Choroid plexus epithelial cell (primary cell): ENCODE measurements around the gene SPNS3.

ENCODE experiments used
- DNase-seq: peaks from one replicate; pipeline ENCODE4 v3.0.0-alpha.2; 2010; ENCODE audit warnings: low read depth
- H3K4me3 ChIP-seq: 2 replicates; pipeline ENCODE4 v1.5.1; 2011; ENCODE audit warnings: low read depth, mild to moderate bottlenecking, control low read depth, low read length, moderate library complexity
- TF ChIP-seq, protein P1 (sequence below): conservative IDR thresholded peaks from 2 replicates; pipeline ENCODE4 v1.5.1; 2011; ENCODE audit warnings: low read depth, mild to moderate bottlenecking, control low read depth, inconsistent platforms, low read length, moderate library complexity

SPNS3 gene

DNA sequence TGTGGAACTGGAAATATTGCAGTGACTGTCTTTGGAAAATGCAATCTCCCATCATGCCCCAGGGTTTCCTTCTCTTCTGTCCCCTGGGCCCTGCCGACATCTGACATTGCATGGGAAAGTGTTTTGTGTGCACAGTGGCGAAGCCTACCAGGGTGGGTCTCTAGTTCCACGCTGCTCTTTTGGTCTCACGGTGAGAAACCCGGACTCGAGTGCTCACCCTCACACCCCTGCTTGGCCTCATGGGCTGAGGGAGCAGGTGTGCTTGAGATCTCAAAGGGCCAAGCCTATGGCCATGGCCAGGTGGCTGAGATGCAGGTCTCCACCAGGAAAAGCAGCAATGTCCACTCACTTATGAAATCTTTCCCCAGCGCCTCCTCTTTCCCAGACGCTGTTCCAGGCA lies 32.0 kb downstream of the SPNS3 start:
- no peak for DNase-seq
- H3K4me3 ChIP-seq, result no peak overlapping the region
- TF ChIP-seq, protein P1, sequence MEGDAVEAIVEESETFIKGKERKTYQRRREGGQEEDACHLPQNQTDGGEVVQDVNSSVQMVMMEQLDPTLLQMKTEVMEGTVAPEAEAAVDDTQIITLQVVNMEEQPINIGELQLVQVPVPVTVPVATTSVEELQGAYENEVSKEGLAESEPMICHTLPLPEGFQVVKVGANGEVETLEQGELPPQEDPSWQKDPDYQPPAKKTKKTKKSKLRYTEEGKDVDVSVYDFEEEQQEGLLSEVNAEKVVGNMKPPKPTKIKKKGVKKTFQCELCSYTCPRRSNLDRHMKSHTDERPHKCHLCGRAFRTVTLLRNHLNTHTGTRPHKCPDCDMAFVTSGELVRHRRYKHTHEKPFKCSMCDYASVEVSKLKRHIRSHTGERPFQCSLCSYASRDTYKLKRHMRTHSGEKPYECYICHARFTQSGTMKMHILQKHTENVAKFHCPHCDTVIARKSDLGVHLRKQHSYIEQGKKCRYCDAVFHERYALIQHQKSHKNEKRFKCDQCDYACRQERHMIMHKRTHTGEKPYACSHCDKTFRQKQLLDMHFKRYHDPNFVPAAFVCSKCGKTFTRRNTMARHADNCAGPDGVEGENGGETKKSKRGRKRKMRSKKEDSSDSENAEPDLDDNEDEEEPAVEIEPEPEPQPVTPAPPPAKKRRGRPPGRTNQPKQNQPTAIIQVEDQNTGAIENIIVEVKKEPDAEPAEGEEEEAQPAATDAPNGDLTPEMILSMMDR, result no peak

DNA sequence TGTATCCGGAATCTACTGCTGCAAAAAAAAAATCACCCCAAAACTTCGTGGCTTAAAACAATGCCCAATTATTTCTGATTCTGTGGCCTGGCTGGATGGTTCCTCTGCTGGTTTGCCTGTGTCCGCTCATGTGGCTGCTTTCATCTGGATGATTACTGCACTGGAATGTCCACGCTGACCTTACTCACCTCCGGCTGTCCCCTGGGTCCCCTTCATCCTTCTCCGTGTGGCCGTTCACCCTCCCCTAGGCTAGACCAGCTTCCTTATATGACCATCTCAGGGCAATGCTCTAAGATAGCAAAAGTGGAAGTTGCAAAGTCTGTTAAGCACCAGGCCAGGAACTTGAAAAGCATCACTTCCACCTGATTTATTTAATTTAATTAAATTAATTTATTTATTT lies 33.5 kb downstream of the SPNS3 start:
- H3K4me3 ChIP-seq, result no peak overlapping the region
- DNase-seq, result no peak
- TF ChIP-seq, protein P1, result no peak

DNA sequence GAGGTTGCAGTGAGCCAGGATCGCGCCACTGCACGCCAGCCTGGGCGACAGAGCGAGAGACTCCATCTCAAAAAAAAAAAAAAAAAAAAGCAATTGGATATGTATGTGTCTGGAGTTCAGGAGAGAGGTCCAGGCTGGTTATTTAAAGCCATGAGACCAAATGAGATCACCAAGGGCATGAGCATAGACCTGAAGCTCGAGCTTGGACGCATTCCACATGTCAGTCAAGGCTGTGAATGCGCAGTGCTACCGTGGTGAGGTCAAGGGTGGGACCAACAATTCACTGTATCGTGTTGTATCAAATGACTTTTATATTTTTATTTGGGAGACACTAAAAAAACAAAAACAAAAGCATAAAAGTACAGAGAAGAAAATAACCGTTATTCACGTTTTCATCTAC lies 35.8 kb downstream of the SPNS3 start:
- TF ChIP-seq, protein P1, result no peak
- H3K4me3 ChIP-seq, result no peak overlapping the region
- no peak for DNase-seq

DNA sequence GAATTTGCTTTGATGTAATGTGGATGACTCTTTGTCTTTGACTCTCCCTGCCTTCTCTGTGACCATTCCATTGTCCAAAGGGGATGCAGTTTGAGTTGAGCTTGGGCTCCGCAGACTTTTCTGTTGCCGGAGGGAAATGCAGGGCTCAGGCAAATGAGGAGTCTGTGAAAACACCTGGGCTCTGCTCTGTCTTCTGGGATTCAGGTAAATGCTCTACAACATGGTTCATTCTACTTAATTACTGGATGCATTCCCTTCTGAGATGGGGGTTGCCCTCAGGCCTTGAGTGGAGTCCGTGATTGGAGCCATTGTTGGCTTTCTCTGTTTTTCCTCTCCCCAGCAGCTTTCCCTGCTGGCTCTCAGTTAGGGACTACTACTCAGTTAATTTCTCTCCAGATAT lies 38.5 kb downstream of the SPNS3 start:
- TF ChIP-seq, protein P1, result no peak
- no peak for DNase-seq
- no peak overlapping the region for H3K4me3 ChIP-seq

DNA sequence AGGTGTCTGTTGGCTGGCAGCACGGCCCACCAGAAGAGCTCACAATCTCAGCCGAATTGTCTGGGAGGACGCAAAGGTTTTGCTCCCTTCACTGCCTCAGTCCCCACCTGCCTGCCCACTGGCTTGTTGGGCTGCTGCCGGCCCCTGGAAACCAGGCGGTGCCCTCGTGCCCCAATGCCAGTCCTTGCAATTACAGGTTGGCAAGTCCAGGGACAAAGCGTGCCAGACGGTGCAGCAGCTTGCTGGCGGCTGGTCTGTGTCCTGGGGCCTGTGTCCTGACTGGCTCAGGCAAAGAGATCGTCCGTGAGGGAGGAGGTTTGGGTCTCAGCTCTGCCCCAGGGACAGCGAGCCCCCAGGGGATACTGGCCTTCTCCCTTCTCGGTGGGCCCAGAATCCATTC lies 40.4 kb downstream of the SPNS3 start:
- TF ChIP-seq, protein P1, result no peak
- DNase-seq, result no peak
- H3K4me3 ChIP-seq, result no peak overlapping the region

DNA sequence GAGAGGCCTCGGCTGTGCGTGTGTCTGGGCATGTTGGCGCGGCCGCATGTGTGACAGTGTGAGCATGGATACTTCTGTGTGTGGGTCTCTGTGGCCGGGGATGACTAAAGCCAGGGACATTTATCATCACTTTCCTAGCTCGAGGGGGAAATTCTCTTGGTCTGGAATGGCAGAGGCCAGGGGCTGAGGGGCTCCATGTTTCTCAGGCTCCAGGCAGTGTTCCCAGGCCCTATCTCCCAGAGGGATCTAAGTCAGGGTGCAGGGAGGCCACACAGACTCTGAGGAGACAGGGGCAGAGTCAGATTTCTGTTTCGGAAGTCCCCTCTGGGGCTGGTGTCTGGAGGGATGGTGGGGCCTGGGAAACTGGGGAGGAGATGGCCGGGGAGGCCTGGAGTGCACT lies 41.3 kb downstream of the SPNS3 start:
- H3K4me3 ChIP-seq, result no peak overlapping the region
- TF ChIP-seq, protein P1, result no peak
- DNase-seq, result no peak

DNA sequence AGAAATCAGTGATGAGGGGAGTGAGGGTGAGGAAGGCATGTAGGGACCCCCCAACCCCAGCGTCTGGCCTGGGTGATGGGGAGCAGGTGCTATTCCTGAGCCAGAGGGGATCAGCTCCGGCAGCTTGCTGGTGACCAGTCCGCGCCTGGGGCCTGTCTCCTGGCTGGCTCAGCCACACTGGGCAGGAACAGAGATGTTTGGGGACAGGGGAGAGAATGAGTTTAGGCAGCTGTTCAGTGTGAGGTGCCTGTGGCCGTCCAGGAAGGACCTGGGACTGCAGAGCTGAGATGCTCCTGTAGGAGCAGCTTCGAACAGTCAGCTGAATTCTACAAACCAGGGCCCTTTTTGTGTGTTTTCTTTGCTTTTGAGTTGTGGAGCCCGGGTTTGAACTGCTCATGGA lies 41.7 kb downstream of the SPNS3 start:
- DNase-seq, result no peak
- H3K4me3 ChIP-seq, result no peak overlapping the region
- TF ChIP-seq, protein P1, result no peak
